Left ventricle myocardium inferior (tissue), 1 donor: Measurements from ENCODE around the gene TMEM141. TPM values are rescaled to one million over a fixed set of nuclear protein-coding genes. Genes with fewer than 3 reads are reported as not detected.
"Not testable (repeated sequence)": the region's sequence is repeated elsewhere in the genome, so short reads cannot be mapped to it uniquely, and the experiment has no call there.

ENCODE experiments used
- DNase-seq: peaks from one replicate; pipeline ENCODE4 v3.0.0-alpha.2; 2020
- H3K27ac ChIP-seq: fragments of 200-600 bp; replicated peaks from 2 replicates; pipeline ENCODE4 v1.8.0; 2021
- H3K27me3 ChIP-seq: fragments of 200-600 bp; 2 replicates; pipeline ENCODE4 v1.8.0; 2021; ENCODE audit warnings: low read depth
- H3K36me3 ChIP-seq: fragments of 200-600 bp; 2 replicates; pipeline ENCODE4 v1.8.0; 2021
- H3K4me1 ChIP-seq: fragments of 200-600 bp; 2 replicates; pipeline ENCODE4 v1.8.0; 2021
- H3K4me3 ChIP-seq: fragments of 200-600 bp; 2 replicates; pipeline ENCODE4 v1.8.0; 2021; ENCODE audit warnings: mild to moderate bottlenecking, moderate library complexity
- H3K9me3 ChIP-seq: fragments of 200-600 bp; replicated peaks from 2 replicates; pipeline ENCODE4 v1.8.0; 2021
- intact Hi-C: fragments of 100-400 bp; cut with micrococcal nuclease; formaldehyde crosslinking; loops from one replicate; pipeline ENCODE4 v1.11.0; 2022
- total RNA-seq: library from RNA; stranded (reverse); fragmentation: NEBNext Ultra II Directional; extraction: Animal tissue kit (Norgen Biotek cat#: 25700); gene quantifications from one replicate; pipeline ENCODE4 v1.2.1, GENCODE V29; 2021
- TF ChIP-seq, protein P1 (sequence below): fragments of 200-600 bp; IDR thresholded peaks from 2 replicates; pipeline ENCODE4 v1.8.0; 2021; ENCODE audit warnings: antibody characterized with exemption, mild to moderate bottlenecking, borderline replicate concordance
- donor health status: DM: no; HTN: yes; CAD: no; lungs with severe emphysema.

Gene TMEM141
- total RNA-seq, 1 donor from 2014 or later = 71.4 TPM

GRCh38 chr9:136777359-136777758 lies 13.8 kb upstream of the TMEM141 start:
- H3K36me3 ChIP-seq = no peaks in the 10 kb centered on the region
- no peaks in the 10 kb centered on the region for H3K27me3 ChIP-seq
- no peak for DNase-seq
- H3K4me1 ChIP-seq = no peaks in the 10 kb centered on the region
- intact Hi-C loops = no loop called here
- H3K9me3 ChIP-seq = peaks cover 11% of the 10 kb centered on the region
- H3K4me3 ChIP-seq = no peak overlapping the region
- H3K27ac ChIP-seq = no peak overlapping the region
- TF ChIP-seq, protein P1, sequence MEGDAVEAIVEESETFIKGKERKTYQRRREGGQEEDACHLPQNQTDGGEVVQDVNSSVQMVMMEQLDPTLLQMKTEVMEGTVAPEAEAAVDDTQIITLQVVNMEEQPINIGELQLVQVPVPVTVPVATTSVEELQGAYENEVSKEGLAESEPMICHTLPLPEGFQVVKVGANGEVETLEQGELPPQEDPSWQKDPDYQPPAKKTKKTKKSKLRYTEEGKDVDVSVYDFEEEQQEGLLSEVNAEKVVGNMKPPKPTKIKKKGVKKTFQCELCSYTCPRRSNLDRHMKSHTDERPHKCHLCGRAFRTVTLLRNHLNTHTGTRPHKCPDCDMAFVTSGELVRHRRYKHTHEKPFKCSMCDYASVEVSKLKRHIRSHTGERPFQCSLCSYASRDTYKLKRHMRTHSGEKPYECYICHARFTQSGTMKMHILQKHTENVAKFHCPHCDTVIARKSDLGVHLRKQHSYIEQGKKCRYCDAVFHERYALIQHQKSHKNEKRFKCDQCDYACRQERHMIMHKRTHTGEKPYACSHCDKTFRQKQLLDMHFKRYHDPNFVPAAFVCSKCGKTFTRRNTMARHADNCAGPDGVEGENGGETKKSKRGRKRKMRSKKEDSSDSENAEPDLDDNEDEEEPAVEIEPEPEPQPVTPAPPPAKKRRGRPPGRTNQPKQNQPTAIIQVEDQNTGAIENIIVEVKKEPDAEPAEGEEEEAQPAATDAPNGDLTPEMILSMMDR = no peak

DNA sequence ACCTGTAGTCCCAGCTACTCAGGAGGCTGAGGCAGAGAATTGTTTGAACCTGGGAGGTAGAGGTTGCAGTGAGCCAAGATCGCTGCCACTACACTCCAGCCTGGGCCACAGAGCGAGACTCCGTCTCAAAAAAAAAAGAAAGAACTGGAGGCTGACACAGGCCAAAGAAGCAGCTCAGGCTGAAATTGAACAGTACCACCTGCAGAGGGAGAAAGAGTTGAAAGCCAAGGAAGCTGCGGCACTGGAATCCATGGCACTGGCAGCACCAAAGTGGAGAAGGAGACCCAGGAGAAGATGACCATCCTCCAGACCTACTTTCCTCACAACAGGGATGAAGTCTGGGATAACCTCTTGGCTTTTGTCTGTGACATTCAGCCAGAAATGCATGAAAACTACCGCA lies 11.3 kb upstream of the TMEM141 start:
- TF ChIP-seq, protein P1 = no peak
- intact Hi-C loops = no loop called here
- Histone ChIP-seq H3K27me3 (no peaks in the 10 kb centered on the region), H3K4me1 (no peaks in the 10 kb centered on the region), H3K4me3 (no peak overlapping the region), H3K36me3 (no peaks in the 10 kb centered on the region), H3K27ac (no peak overlapping the region), H3K9me3 (no peaks in the 10 kb centered on the region)
- no peak for DNase-seq

DNA sequence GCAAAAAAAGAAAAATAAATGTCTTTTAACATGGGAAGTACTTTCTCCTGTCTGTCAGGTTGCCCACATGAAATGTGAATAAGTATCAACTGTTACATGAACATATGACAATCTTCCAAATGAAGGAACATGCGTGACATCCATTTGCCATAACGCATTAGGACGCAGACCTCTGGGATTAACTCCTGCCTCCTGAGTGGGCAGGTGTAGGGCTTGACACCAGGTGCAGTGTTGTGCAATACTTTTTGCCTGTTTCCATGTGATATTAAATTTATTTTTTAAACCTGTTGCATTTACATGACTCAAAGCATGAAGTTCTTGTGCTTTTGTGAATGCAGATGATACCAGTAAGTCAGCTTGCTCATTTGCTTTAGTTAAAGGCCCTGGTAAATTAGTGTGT lies 8.7 kb upstream of the TMEM141 start:
- Histone ChIP-seq H3K9me3 (no peaks in the 10 kb centered on the region), H3K27me3 (no peaks in the 10 kb centered on the region), H3K27ac (no peak overlapping the region), H3K4me3 (no peak overlapping the region), H3K36me3 (no peaks in the 10 kb centered on the region), H3K4me1 (peaks cover 2% of the 10 kb centered on the region)
- TF ChIP-seq, protein P1 = no peak
- DNase-seq = no peak
- intact Hi-C loops = no loop called here

- Histone ChIP-seq H3K4me1 (peaks cover 7% of the 10 kb centered on the region), H3K36me3 (no peaks in the 10 kb centered on the region), H3K4me3 (no peak overlapping the region), H3K27ac (no peak overlapping the region), H3K9me3 (no peaks in the 10 kb centered on the region), H3K27me3 (no peaks in the 10 kb centered on the region)
- TF ChIP-seq, protein P1 = peak; percentile 62
- intact Hi-C loops = no loop called here
- DNase-seq = no peak
Measured at GRCh38 chr9:136784249-136784996, 6.7 kb upstream of the TMEM141 start.

DNA sequence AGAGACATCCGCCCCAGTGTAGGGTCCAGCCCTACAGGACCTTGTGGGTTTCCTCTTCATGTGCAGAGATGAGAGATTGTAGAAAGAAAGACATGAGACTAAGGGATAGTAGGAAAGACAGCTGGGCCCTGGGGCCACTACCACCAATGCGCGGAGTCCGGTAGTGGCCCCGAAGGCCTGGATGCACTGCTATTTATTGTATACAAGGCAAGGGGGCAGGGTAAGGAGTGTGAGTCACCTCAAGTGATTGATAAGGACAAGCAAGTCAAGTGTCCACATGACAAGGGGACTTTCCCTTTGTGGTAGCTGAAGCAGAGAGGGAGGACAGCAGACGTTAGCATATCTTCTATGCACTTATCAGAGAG lies 6.2 kb upstream of the TMEM141 start:
- intact Hi-C loops = loop anchor here (5.0 kb wide), 1 partner anchor 252 kb away; no protein-coding TSS in a partner anchor
- no peaks in the 10 kb centered on the region for H3K27me3 ChIP-seq
- peaks cover 9% of the 10 kb centered on the region for H3K4me1 ChIP-seq
- TF ChIP-seq, protein P1 = no peak
- no peaks in the 10 kb centered on the region for H3K9me3 ChIP-seq
- no peaks in the 10 kb centered on the region for H3K36me3 ChIP-seq
- DNase-seq = no peak
- H3K27ac ChIP-seq = no peak overlapping the region
- H3K4me3 ChIP-seq = no peak overlapping the region

- not testable (repeated sequence) for H3K4me3 ChIP-seq, H3K27ac ChIP-seq, DNase-seq, H3K36me3 ChIP-seq, H3K9me3 ChIP-seq, H3K27me3 ChIP-seq
- H3K4me1 ChIP-seq = peaks cover 16% of the 10 kb centered on the region
- intact Hi-C loops = loop anchor here (5.0 kb wide), 1 partner anchor 252 kb away; no protein-coding TSS in a partner anchor
Measured at GRCh38 chr9:136785565-136786355, 5.4 kb upstream of the TMEM141 start.
